Activated CD8-positive, alpha-beta memory T cell treated with anti-CD3 and anti-CD28 coated beads for 1 hour (primary cell): ENCODE measurements around the gene FRMD5.
A peak's percentile ranks its signal among the peaks of the same experiment; 100 is the strongest.

Experiments used
- DNase-seq, 2 donors: peaks; one replicate each; pipeline ENCODE4 v3.0.0-alpha.2; 2020; ENCODE audit warnings: low read depth in 1 of 2; ENCODE audit errors: extremely low read depth in 1 of 2

The FRMD5 gene

DNA sequence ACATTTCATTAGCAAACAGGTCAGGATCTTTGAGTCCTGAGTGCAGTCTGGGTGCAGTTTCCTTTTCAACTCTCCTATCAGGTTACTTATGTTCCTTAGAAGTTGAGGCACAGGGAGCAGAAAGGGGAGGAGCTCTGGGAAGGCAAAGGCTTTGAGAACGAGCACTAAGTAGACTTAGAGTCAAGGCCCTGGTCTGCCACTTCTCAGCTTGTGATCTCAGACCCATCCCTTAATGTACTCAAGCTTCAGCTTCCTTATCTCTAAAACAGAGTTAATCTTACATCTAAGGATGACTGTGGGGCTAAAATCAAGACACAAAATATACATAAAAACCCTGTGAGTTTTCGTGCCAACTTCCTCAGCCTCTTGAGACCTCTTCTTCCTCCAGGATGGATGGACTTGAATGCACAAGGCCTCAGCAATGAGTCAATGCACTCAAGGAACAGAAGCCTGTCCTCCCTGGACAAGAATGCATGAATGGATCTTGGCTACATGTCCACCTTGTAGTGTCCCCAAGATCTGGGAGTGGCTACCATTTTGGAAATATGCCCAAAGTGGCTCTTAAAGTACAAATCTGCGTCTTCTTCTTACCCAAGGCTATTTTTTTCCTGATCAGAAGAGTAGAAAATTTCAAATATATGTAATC lies 263.2 kb downstream of the FRMD5 start:
- DNase-seq = no peak

DNA sequence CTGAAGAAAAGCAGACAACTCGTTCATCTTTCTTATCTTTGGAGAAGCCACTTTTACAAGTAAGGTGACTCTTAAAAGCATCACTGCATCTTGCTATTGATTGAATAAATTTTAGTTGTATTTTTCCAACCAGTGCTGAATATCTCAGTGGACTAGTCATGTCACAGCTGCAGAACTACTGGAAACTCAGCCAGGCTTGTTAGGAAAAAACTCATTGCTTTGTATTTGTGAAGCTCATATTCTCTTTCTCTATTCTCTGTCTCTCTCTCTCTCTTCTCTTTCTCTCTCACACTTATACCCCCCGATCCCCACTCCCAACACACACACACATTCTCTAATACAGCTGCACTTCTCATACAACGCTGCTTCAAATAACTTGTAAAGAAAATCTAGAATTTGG lies 264.0 kb downstream of the FRMD5 start:
- DNase-seq = no peak

DNA sequence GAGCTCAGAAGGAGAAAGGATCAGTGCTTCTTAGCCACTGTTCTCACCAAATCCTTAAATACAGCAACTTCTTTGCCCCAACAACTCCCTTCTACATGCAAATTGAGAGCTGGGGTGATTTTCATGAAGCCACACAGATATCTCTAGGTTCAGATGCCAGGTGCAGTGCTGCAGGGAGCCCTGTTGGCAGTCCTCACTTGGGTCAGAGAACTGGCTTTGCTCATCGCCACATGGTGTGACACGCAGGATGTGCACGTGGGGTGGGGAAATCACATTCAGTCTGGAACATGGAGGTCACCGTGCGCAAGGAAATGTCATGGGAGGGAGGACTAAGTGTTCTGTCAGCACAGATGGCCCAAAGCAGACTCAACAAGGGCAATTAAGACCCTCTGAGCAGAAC lies 264.5 kb downstream of the FRMD5 start:
- no peak for DNase-seq

DNA sequence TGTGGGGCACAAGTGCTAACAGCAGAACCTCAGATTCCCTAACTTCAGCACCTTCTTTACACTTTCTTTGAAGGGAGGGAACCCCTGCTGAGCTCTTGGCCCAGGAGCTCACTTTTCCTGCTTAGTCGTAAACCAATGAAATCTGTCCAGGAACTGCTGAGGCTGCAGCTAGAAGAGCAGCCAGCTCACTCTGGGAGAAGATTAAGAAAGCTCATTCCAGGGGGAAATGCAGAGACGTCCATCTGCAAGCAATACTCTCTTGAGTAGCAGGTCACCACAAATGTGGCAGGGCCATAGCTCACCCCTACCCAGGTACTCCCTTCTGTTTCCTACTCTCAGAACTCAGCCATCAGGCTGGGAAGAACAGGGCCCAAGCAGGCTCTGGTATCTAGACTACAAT lies 265.0 kb downstream of the FRMD5 start:
- no peak for DNase-seq

DNA sequence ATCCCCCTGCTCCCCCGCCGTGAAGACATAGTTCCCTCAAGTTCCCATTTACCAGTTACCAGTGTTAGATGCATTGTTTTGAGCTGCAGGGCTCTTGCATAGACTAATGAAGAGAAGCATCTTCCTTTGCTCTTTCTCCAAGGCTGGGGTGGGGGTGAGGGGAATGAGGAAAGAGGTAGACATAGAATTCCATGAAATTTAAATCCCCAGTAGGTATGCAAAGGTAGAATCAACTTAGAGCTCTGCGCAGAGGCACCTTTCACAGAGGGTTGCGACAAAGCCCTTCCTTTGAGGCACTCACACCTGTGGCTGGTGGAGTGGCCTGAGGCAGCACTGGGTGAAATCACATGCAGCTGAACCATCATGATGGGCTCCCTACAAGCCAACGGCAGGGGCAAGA lies 266.9 kb downstream of the FRMD5 start:
- no peak for DNase-seq

DNA sequence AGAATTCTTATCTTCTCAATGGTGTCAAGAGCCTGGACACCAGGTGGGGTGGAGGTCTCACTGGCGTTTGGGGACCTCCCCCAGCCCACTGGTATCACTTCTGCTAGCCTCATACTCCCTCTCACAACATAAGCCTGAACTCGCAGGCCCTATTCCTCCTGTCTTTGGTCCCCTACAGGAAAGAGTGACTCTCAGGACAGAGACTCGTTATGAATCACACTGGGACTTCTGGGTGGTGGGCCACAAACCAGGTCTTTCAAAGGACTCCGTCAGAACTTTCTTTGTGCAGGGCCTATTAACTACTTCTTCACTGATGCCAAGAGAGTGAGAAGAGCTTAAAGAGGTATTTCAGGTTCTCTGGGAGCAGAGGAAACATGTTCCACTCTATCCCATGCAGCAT lies 267.9 kb downstream of the FRMD5 start:
- DNase-seq = no peak

DNA sequence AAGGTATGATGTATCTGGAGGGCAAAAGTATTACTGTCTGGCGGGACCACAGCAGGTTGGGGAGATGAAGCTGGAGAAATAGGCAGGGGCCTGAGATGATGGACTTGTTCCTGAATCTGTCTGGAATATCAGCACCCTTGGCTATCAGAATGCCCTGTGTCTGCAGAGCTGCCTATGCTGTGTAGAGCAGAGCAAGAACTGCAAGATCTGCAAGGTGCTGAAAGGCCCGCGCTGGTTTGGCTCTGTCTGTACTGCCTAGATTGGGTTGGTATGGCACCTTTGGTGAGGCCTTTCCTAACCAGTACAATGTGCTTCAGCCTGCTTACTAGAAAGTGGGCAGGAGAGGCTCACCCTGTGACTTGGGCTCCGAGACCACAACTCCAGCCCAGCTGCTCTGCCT lies 271.5 kb downstream of the FRMD5 start:
- no peak for DNase-seq

DNA sequence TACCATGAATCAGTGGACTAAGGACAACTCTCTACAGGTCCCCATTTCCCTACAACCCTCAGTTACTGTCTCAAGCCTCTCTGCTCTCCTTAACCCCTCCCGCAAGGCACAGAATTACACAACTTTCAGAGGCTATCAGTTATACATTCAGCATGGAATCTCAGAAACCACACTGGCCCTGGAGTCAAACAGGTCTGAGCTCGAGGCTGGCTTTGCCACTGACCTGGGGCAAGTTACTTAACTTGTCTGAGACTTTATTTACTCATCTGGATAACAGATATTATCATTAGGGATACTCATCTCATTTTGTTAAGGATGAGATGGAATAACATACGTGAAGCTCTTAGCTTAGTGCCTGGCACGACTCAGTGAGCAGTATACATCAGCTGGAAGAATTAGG lies 273.1 kb downstream of the FRMD5 start:
- DNase-seq = no peak

DNA sequence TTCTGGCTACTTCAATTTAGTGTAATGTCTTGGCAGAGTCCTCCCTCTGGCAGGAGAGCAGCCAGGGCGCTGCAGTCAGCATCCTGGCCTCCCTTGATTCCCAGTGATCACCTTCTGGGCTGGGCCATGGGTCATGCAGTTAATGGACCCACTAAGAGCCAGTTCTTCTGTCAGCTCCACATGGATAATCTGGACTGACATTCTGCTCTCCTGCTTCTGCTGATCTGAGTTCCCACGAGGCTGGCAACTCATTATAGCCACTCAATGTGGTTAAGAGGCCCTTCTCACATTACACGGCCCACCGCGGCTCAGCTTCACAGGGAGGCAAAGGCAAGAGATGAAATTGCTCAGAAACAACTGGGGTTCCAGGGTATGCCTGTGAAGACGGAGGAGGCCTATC lies 274.3 kb downstream of the FRMD5 start:
- no peak for DNase-seq

DNA sequence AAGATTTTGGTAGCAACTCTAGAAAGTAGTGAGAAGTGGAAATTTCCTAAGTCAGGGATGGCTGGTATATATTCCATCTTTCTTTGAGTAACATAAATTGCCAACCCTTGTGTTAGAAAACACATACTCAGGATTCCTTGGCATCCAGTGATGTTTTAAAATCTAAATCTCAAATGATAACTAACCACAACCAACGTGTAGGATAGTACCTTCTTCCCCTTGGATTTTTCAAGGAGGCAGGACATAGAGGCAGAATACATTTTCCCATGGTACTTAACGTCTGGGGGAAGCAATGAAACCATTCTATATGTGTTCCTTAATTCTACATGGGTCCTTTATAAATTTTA lies 274.8 kb downstream of the FRMD5 start:
- DNase-seq = no peak

DNA sequence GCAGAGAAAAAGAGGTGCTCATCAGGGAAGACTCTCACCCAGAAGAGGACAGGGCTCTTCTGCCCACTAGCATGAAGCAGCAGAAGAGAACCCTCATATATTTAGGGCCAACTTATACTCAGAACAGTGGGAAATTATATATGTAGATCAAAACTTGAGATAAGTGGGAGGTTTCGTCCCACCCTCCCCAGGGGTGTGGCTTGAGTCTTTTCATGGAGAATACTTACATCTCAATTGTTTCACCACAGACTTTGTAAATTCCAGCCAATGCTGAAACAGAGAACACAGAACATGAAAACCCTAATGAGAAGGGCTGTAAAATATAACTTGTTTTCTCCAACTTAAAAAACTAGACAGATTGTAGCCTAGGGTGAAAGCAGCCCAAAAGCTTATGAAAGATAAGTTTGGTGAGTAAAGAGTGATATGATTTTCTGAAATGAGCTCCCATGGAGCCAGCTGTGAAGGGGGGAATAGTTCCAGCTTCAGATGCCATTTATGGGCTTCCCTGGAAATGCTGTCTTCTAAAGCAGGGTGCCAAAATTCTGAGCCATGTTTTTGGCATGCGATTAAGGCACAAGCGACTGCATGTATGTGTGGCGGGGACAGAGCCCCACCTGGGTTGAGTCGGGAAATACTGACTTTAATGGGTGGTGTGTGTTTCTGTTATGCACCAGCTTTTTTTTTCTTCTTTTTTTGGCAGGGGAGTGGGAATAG lies 275.4 kb downstream of the FRMD5 start:
- DNase-seq = no peak

DNA sequence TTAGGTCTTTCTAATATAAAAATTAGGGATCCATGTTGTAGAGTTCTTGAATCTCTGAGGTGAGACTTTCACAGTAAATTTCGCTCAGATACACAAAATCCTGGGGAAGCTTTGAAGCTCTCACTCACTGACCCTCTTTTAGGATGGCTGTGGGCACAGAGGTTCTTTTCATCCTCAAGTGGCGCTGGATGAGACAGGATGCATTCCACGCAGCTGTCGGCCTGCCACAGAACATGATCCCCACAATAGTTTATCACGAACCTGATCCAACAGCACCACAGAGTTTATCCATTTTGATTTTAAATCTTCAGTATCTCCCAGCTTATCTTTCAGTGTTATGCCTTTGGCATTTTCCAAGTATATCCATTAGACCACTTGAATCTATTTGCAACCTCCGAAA lies 276.4 kb downstream of the FRMD5 start:
- DNase-seq = no peak

DNA sequence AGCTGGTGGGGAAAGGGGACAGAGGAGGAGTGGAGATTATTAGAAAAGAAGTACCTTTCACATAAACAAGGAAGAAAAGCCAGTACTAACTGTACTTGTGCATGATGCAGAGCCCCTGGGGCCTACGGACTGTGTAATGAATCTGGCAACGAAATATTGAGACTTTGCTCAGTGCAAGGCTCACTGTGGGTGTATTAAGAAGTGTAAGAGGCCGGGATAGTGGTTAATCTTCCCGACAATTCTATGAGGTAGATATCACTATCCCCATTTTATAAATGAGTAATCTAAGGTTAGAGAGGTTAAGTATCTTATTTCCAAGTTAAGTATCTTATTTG lies 278.8 kb downstream of the FRMD5 start:
- no peak for DNase-seq

DNA sequence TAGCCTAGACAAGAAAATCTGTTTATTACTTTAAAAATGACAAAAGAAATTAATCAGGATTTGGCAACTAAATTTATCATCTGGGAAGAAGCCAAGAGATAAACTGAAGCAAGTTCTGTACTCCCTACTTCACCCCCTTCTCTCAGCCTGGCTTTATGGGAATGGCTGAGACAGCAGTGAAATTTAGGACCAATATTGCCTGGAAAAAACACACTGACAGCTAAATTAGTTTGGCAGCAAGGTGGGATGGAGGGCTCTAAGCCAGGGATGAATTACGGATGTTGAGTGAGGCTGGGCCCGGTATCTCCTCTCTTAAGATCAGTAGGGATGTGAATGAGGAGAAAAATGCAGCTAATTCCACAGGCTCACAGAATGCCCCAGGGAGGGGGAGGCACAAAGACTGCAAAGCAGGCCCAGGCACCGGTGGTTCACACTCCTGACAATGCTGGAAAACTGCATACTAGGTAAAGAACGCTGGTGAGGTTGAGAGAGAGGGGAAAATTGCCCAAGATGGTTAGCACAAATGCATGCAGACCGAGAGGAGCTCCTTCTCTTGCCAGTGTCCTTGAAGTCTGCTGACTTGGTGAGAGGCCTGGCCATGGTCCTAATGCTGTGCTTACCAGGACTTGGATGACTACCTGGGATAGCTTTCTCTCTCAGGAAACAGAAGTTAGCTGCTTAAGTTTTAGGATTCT lies 279.3 kb downstream of the FRMD5 start:
- DNase-seq = no peak

DNA sequence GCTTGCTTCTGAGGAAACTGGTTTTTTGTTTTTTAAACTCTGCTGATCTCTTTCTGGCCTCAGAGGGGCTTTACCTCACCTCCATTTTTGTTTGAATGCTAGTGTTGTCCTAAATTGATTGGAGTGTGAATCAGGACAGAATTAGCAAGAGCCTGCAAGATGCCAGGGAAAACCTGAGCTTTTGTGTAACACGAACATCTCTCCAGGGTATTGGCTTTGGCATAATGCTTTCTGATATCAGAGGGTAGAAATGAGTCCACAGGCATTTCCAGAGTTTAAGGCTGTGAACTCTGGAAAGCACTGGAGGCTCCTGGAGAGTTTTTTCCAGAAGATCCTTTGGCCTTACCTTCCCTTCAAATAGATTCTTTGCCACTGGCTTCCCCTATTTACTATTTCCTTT lies 281.1 kb downstream of the FRMD5 start:
- no peak for DNase-seq

DNA sequence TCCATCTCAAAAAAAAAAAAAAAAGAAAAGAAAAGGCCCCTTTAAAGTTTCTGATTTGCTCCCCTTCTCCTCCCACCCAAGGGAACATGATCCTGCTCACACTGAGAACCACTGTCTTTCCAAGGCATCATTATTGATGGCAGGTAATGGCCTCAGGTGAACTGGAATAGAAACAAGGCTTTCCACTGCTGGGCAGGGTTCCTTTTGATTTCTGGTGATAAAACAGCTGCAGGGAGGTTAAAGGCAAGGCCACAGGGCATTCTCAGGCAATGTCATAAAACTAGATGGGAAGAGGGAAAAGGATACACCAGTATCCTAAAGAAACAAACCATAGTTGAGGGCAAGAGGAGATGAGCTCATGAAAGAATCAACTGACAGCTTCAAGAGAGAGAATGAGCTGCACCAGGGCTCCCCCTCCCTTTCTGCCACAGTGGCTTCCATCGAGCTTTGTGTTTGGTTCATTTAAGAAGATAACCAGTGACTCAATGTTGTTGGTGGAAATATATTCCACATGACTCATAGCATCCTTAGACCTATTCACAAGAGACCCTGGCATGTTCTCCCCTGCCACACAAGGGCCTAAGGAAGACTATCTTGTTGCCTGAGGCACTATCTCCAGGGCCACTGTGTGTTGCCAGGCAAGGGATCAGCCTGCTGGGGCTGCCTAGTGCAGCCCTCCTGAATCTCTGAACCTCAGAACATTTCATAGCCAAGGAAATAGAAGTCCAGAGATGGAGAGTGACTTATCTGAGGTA lies 281.9 kb downstream of the FRMD5 start:
- DNase-seq = no peak

DNA sequence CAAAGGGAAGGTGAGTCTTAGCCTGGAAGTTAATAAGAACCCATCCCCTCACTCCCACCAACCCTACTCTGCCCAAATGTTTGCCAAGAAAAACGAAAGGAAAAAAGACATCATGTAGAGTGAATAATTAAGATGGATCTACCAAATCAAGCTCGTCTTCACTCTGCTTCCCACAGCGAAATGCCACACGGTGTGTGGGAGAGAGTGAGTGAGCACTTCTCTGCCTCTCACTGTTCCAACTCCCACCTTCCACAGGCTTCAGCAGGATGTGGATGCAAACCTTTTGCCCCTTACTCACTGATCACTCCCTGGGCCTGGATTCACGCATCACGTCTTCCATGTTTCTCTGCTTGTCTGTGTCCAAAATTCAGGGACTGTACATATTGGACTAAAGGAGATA lies 282.9 kb downstream of the FRMD5 start:
- DNase-seq = no peak

DNA sequence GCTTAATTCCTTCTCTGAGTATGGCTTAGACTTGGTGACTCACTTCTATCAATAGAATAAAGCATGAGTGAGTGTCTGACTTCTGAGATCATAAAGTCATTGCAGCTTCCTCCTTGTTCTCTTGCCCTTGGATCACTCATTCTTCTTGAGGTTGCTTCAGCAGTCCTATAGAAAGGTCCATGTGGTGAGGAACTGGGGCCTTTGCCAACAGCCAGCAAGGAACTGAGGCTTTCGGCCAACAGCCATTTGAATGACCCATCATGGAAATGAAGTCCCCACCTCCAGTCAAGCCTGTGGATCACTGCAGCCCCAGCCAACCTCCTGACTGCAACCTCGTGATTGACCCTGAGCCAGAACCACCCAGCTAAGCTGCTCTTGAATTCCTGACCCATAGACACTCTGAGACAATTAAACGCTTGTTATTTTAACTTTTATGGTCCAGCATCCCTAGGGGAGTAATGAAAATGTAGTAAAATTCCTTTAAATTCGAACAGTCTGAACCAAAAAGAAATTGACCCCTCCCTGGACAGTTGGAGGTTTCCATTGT lies 283.8 kb downstream of the FRMD5 start:
- no peak for DNase-seq

DNA sequence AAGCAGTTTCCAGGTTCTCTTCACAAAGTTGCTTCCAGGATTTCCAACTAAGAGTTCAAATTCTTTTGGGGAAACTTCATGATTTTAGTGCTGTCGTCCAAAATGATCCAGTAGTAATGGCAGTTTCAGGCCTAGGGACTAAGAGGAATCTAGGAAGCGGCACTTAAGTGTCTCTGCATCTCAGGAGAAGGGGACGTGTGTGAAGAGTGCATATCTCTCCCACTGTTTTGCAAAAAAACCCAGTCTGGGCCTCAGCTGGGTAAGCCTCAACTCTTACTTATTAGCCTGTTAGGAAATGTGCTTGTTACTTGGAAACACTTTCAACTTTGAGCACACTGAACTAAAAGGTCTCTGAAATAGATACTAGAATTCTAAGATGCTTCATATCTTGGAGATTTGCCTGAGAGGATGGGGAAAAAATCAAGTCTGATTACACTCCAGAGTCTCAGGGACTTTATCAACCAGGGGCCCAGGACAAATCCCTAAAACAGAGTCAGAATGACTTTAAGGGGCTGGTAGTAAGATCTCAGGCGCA lies 286.5 kb downstream of the FRMD5 start:
- no peak for DNase-seq

DNA sequence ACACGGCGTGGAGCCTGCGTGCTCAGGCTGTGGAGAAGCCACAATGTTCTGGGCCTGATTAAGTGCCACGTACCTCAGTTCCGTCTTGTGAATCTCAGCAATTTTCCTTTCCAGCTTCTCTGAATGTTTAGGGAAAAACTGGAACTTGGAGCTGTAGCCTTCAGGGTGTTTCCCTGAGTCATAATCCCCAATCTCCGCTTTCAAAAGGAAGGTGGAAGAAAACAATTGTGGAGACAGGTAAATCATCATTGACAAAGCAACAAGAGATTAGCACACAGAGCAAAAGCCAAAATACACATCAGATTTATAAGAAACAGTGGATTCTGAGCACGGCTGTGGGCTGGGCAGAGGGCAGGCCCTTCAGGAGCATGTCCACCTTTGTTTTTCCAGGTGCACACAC lies 289.3 kb downstream of the FRMD5 start:
- DNase-seq = no peak

DNA sequence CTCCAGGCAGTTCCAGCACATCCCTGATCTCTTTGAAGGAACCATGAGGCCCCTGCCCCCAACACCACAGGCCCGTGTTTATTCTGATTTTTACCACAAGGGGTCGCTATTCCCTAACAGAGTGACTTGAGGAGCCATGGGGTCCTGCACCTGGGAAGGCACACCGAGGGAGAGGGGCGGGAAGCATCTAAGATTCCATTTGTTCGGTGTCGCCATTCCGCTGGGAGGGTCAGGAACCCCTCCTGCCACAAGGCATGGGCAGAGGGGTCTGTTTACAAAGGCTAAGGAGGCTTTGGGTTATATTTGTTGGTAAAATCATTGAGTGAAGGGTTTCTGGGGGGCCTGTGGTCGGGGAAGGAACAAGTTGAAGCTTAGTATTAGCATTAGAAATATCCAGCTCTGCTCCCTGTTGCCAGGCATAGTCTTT lies 291.2 kb downstream of the FRMD5 start:
- peak; percentile 3 for DNase-seq
